B cell (primary cell): ENCODE results near the gene ZFYVE27. TPM values are rescaled to one million over a fixed set of nuclear protein-coding genes. Genes with fewer than 3 reads are reported as not detected.

Experiments
- ATAC-seq: fragments of 200-7000 bp; cut with Tn5 transposase; one replicate; pipeline ENCODE4 v1.10.0; 2021; ENCODE audit warnings: low read depth, mild to moderate bottlenecking, moderate number of reproducible peaks, moderate library complexity
- CTCF ChIA-PET: fragments of 350-600 bp; sonication (Branson Sonifier 250); formaldehyde crosslinking; loops from one replicate; lab custom pipeline; 2021; ENCODE audit warnings: antibody characterized with exemption, inconsistent platforms; lab: Charles Lee
- POLR2A ChIA-PET: fragments of 350-600 bp; sonication (Branson Sonifier 250); formaldehyde crosslinking; loops from one replicate; lab custom pipeline; 2021; ENCODE audit warnings: antibody characterized with exemption; lab: Charles Lee
- DNase-seq: peaks from one replicate; pipeline ENCODE4 v3.0.0; 2013
- H2AFZ ChIP-seq: 2 replicates; pipeline ENCODE4 v1.6.1; 2012; ENCODE audit warnings: mild to moderate bottlenecking, low read depth, low read length; ENCODE audit not compliant: insufficient read depth, poor library complexity, severe bottlenecking
- H3K27ac ChIP-seq, 2 donors: 1 replicate in 1 of 2; 2 replicates in 1 of 2; pipeline ENCODE4 v1.5.1; 2012 to 2013; ENCODE audit warnings: low read length in 2 of 2, mild to moderate bottlenecking in 2 of 2, moderate library complexity in 1 of 2
- H3K27me3 ChIP-seq, 4 experiments: fragments of 200-600 bp in 1 of 4; sonication (generic) in 1 of 4; replicated peaks in 1 of 4; 1 replicate in 2 of 4; 2 replicates in 2 of 4; pipeline versions ENCODE4 v1.6.1 to v1.7.0; 2013 to 2016; ENCODE audit warnings: low read length in 3 of 4, mild to moderate bottlenecking in 2 of 4, mixed read lengths in 1 of 4, moderate library complexity in 1 of 4; ENCODE audit not compliant: insufficient read depth in 4 of 4, control insufficient read depth in 3 of 4; ENCODE audit errors: control extremely low read depth in 1 of 4
- H3K36me3 ChIP-seq, 2 experiments: replicated peaks in 1 of 2; 1 replicate in 1 of 2; 2 replicates in 1 of 2; pipeline versions ENCODE4 v1.6.1 to v1.7.1; 2013; ENCODE audit warnings: low read length in 1 of 2; ENCODE audit not compliant: insufficient read depth in 2 of 2, control insufficient read depth in 1 of 2; ENCODE audit errors: control extremely low read depth in 1 of 2, extremely low read depth in 1 of 2
- H3K4me1 ChIP-seq, 2 donors: fragments of 200-600 bp in 1 of 2; sonication (generic) in 1 of 2; 1 replicate in 1 of 2; 2 replicates in 1 of 2; pipeline versions ENCODE4 v1.5.1 to v1.6.1; 2013 to 2017; ENCODE audit warnings: low read length in 2 of 2; ENCODE audit not compliant: control insufficient read depth in 2 of 2, insufficient read depth in 2 of 2
- H3K4me2 ChIP-seq: replicated peaks from 2 replicates; pipeline ENCODE3; 2012; ENCODE audit warnings: mild to moderate bottlenecking, low read depth, low read length; ENCODE audit not compliant: poor library complexity, severe bottlenecking
- H3K4me3 ChIP-seq, 5 experiments: fragments of 200-600 bp in 1 of 5; sonication (generic) in 1 of 5; 1 replicate in 3 of 5; 2 replicates in 2 of 5; pipeline versions ENCODE4 v1.5.1 to v1.7.0; 2011 to 2016; ENCODE audit warnings: low read length in 4 of 5, mild to moderate bottlenecking in 4 of 5, low read depth in 2 of 5, control low read depth in 1 of 5, moderate library complexity in 1 of 5; ENCODE audit not compliant: insufficient read depth in 1 of 5; ENCODE audit errors: control extremely low read depth in 1 of 5, extremely low read depth in 1 of 5
- H3K79me2 ChIP-seq: fragments of 200-600 bp; sonication (generic); one replicate; pipeline ENCODE4 v1.6.0; 2016; ENCODE audit warnings: low read length; ENCODE audit not compliant: control insufficient read depth, insufficient read depth
- H3K9ac ChIP-seq: fragments of 200-600 bp; sonication (generic); 2 replicates; pipeline ENCODE4 v1.6.1; 2017; ENCODE audit warnings: mild to moderate bottlenecking, low read length, moderate library complexity
- H3K9me3 ChIP-seq, 3 donors: one replicate each; pipeline versions ENCODE4 v1.6.1 to v1.7.1; 2013; ENCODE audit warnings: low read length in 2 of 3; ENCODE audit not compliant: control insufficient read depth in 2 of 3, insufficient read depth in 1 of 3; ENCODE audit errors: control extremely low read depth in 1 of 3
- H4K20me1 ChIP-seq: 2 replicates; pipeline ENCODE4 v1.6.0; 2012; ENCODE audit warnings: mild to moderate bottlenecking, low read length; ENCODE audit not compliant: insufficient read depth, control insufficient read depth, poor library complexity, severe bottlenecking
- H3K27ac Mint-ChIP-seq: one replicate; pipeline ENCODE4 v1.8.0; 2021; ENCODE audit warnings: mixed read lengths
- H3K27me3 Mint-ChIP-seq: one replicate; pipeline ENCODE4 v1.8.0; 2021; ENCODE audit warnings: mixed read lengths
- H3K4me1 Mint-ChIP-seq: one replicate; pipeline ENCODE4 v1.8.0; 2021; ENCODE audit warnings: mixed read lengths
- H3K4me3 Mint-ChIP-seq: one replicate; pipeline ENCODE4 v1.8.0; 2021; ENCODE audit warnings: mixed read lengths
- H3K9me3 Mint-ChIP-seq: one replicate; pipeline ENCODE4 v1.8.0; 2022; ENCODE audit warnings: mixed read lengths; ENCODE audit not compliant: insufficient read depth
- EZH2 ChIP-seq: IDR thresholded peaks from 2 replicates; pipeline ENCODE4 v1.6.1; 2012; ENCODE audit warnings: borderline replicate concordance, low read depth, mild to moderate bottlenecking, moderate library complexity, low read length; ENCODE audit not compliant: insufficient read depth, poor library complexity, severe bottlenecking
- WGBS: methylation state at CpG from one replicate; pipeline ENCODE4 v1.1.5; 2013; ENCODE audit warnings: missing lambda C conversion rate; ENCODE audit not compliant: insufficient coverage; 5-methylcytosine and 5-hydroxymethylcytosine counted together
- intact Hi-C: fragments of 100-400 bp; cut with micrococcal nuclease; formaldehyde crosslinking; loops from one replicate; pipeline ENCODE4 v1.10.0; 2022
- polyA plus RNA-seq: library from polyadenylated mRNA; depleted of rRNA; stranded (reverse); fragments of >200 nt; gene quantifications from 2 replicates; pipeline ENCODE4 v1.2.3, GENCODE V29; 2012
- total RNA-seq, 2 donors: library from RNA; stranded (reverse); fragments of 120-200 nt in 1 of 2; gene quantifications; 1 replicate in 1 of 2; 2 replicates in 1 of 2; pipeline versions ENCODE4 v1.2.3 to v1.2.4, GENCODE V29; 2013 to 2022
- TF ChIP-seq, protein P1 (sequence below): fragments of 200-600 bp; IDR thresholded peaks from one replicate; pipeline ENCODE4 v1.8.0; 2022; ENCODE audit warnings: antibody characterized with exemption, mild to moderate bottlenecking

The ZFYVE27 gene
- total and polyA plus RNA-seq, 2 donors (not counting 1 experiment from before 2014, with no cell fraction given): 50.4 to 79.7 TPM

GRCh38 chr10:97763947-97764346, 27.0 kb downstream of the ZFYVE27 start:
- Histone ChIP-seq H3K4me3 (no peak overlapping the region), H3K27me3 (no peaks in the 10 kb centered on the region), H3K4me1 (peaks cover 6 to 11% of the 10 kb centered on the region in 2 donors), H3K9ac (no peak overlapping the region), H3K36me3 (peaks cover 0 to 27% of the 10 kb centered on the region in 2 experiments), H3K79me2 (no peaks in the 10 kb centered on the region), H4K20me1 (no peaks in the 10 kb centered on the region), H3K9me3 (peaks cover 0 to 2% (median 0%) of the 10 kb centered on the region in 3 donors), H3K27ac (no peak overlapping the region), H2AFZ (no peak overlapping the region), H3K4me2 (no peak overlapping the region)
- intact Hi-C loops: no loop called here
- ChIA-PET POLR2A (no interaction called here), CTCF (interaction anchor here (0.6 to 0.9 kb wide), 2 partner anchors 50 to 104 kb away, joined by 3 read pairs; no protein-coding TSS in a partner anchor)
- H3K9me3 Mint-ChIP-seq: no peaks in the 10 kb centered on the region
- H3K27ac Mint-ChIP-seq: no peak overlapping the region
- 93% methylated on average over 1 of the region's 3 CpGs for WGBS
- ATAC-seq (no peak), DNase-seq (no peak)
- TF ChIP-seq, protein P1, sequence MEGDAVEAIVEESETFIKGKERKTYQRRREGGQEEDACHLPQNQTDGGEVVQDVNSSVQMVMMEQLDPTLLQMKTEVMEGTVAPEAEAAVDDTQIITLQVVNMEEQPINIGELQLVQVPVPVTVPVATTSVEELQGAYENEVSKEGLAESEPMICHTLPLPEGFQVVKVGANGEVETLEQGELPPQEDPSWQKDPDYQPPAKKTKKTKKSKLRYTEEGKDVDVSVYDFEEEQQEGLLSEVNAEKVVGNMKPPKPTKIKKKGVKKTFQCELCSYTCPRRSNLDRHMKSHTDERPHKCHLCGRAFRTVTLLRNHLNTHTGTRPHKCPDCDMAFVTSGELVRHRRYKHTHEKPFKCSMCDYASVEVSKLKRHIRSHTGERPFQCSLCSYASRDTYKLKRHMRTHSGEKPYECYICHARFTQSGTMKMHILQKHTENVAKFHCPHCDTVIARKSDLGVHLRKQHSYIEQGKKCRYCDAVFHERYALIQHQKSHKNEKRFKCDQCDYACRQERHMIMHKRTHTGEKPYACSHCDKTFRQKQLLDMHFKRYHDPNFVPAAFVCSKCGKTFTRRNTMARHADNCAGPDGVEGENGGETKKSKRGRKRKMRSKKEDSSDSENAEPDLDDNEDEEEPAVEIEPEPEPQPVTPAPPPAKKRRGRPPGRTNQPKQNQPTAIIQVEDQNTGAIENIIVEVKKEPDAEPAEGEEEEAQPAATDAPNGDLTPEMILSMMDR: no peak
- TF ChIP-seq EZH2: no peak
- peaks cover 12% of the 10 kb centered on the region for H3K4me1 Mint-ChIP-seq
- H3K27me3 Mint-ChIP-seq: peaks cover 10% of the 10 kb centered on the region
- H3K4me3 Mint-ChIP-seq: no peak overlapping the region

DNA sequence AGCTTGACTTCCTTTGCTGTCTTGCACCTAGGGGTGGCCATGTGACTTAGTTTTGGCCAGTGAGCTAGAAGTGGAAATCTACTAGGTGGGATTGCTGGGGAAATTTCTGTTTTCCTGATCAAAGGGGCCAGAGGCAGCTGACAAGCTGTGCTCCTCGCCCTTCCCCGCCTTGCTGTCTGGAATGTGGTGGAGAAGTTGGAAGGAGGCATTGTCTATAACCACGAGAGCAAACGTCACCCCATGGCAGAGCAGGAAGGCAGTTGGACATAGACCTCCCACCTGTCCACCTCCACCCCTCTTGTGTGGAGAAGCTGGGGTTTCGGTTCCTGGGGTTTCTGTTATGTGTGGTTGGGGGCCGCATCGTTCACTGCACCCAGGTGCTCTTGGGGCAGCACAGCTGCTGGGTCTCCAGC, 27.6 kb downstream of the ZFYVE27 start:
- Mint-ChIP-seq H3K27ac (no peak overlapping the region), H3K27me3 (peaks cover 13% of the 10 kb centered on the region), H3K4me3 (no peak overlapping the region), H3K4me1 (peaks cover 12% of the 10 kb centered on the region), H3K9me3 (no peaks in the 10 kb centered on the region)
- H3K9ac ChIP-seq: no peak overlapping the region
- WGBS: 0% methylated on average over 2 of the region's 7 CpGs
- H3K4me2 ChIP-seq: no peak overlapping the region
- H3K79me2 ChIP-seq: no peaks in the 10 kb centered on the region
- peaks cover 6 to 11% of the 10 kb centered on the region in 2 donors for H3K4me1 ChIP-seq
- no peak overlapping the region for H2AFZ ChIP-seq
- H3K36me3 ChIP-seq: peaks cover 0 to 21% of the 10 kb centered on the region in 2 experiments
- DNase-seq: no peak
- TF ChIP-seq, protein P1: no peak
- TF ChIP-seq EZH2: no peak
- H3K4me3 ChIP-seq: no peak overlapping the region
- H3K27ac ChIP-seq: no peak overlapping the region
- intact Hi-C loops: no loop called here
- no peak for ATAC-seq
- ChIA-PET POLR2A (no interaction called here), CTCF (interaction anchor here (0.6 kb wide), 1 partner anchor 103 kb away, joined by 3 read pairs; no protein-coding TSS in a partner anchor)
- H4K20me1 ChIP-seq: no peaks in the 10 kb centered on the region
- peaks cover 0 to 4% (median 0%) of the 10 kb centered on the region in 4 experiments for H3K27me3 ChIP-seq
- peaks cover 0 to 2% (median 0%) of the 10 kb centered on the region in 3 donors for H3K9me3 ChIP-seq
